CD4-positive, alpha-beta T cell treated with Interleukin-21 for 1 hour (primary cell): ENCODE measurements around the gene ZP2.
"Not testable (repeated sequence)": the region's sequence is repeated elsewhere in the genome, so short reads cannot be mapped to it uniquely, and the experiment has no call there.

Experiments
- DNase-seq: peaks from one replicate; pipeline ENCODE4 v3.0.0-alpha.2; 2020

Gene ZP2

GRCh38 chr16:21208446-21209230 is 2.7 kb downstream of the ZP2 start:
- no peak for DNase-seq

- no peak for DNase-seq
These were observed 4.8 kb downstream of the ZP2 start for GRCh38 chr16:21206550-21206949.

GRCh38 chr16:21205303-21205702 is 6.1 kb downstream of the ZP2 start:
- no peak for DNase-seq

GRCh38 chr16:21203155-21203797 is 8.1 kb downstream of the ZP2 start:
- DNase-seq: no peak

- no peak for DNase-seq
These were observed 11.7 kb downstream of the ZP2 start for GRCh38 chr16:21199607-21200218.

GRCh38 chr16:21197621-21198020 is 13.8 kb downstream of the ZP2 start:
- no peak for DNase-seq

- DNase-seq: no peak
These were observed 14.3 kb downstream of the ZP2 start for GRCh38 chr16:21197112-21197511.

GRCh38 chr16:21195330-21195729 is 16.0 kb downstream of the ZP2 start:
- DNase-seq: not testable (repeated sequence)

GRCh38 chr16:21194771-21195301 is 16.5 kb downstream of the ZP2 start:
- DNase-seq: no peak

- no peak for DNase-seq
These were observed 18.4 kb downstream of the ZP2 start for GRCh38 chr16:21192991-21193390.

- no peak for DNase-seq
These were observed 20.8 kb downstream of the ZP2 start for GRCh38 chr16:21190599-21190998.

GRCh38 chr16:21190013-21190412 is 21.4 kb downstream of the ZP2 start:
- DNase-seq: no peak

GRCh38 chr16:21189311-21189710 is 22.1 kb downstream of the ZP2 start:
- no peak for DNase-seq

- no peak for DNase-seq
These were observed 25.1 kb downstream of the ZP2 start for GRCh38 chr16:21186326-21186691.

GRCh38 chr16:21185659-21186325 is 25.6 kb downstream of the ZP2 start:
- DNase-seq: no peak

GRCh38 chr16:21184834-21185233 is 26.5 kb downstream of the ZP2 start:
- DNase-seq: no peak

- DNase-seq: no peak
These were observed 27.4 kb downstream of the ZP2 start for GRCh38 chr16:21183995-21184394.

GRCh38 chr16:21179983-21180365 is 31.4 kb downstream of the ZP2 start:
- no peak for DNase-seq

- DNase-seq: no peak
These were observed 32.0 kb downstream of the ZP2 start for GRCh38 chr16:21179126-21179982.

- no peak for DNase-seq
These were observed 36.0 kb downstream of the ZP2 start for GRCh38 chr16:21175397-21175796.

GRCh38 chr16:21172650-21173049 is 38.7 kb downstream of the ZP2 start:
- DNase-seq: no peak

GRCh38 chr16:21170116-21170515 is 41.3 kb downstream of the ZP2 start:
- DNase-seq: not testable (repeated sequence)
